22Rv1 (cell line): ENCODE results near the gene PIK3R1.

Experiments
- CTCF ChIP-seq: fragments of 450-650 bp; IDR thresholded peaks from 2 replicates; pipeline ENCODE4 v1.5.1; 2017; ENCODE audit warnings: mild to moderate bottlenecking
- ZFX ChIP-seq: fragments of 450-650 bp; IDR thresholded peaks from 2 replicates; pipeline ENCODE4 v1.6.1; 2017; ENCODE audit warnings: antibody characterized with exemption, borderline replicate concordance

GRCh38 chr5:68345171-68345570, 129.6 kb downstream of the PIK3R1 start:
- TF ChIP-seq CTCF (no peak), ZFX (no peak)
